Mesenteric fat pad (tissue), 1 donor: ENCODE data around the gene TTC7B. TPM values are rescaled to one million over a fixed set of nuclear protein-coding genes. Genes with fewer than 3 reads are reported as not detected.

Source experiments
- DNase-seq: peaks from one replicate; pipeline ENCODE4 v3.0.0-alpha.2; 2020; ENCODE audit warnings: low spot score
- total RNA-seq: library from RNA; stranded (reverse); fragmentation: NEBNext Ultra II Directional; extraction: Animal tissue kit (Norgen Biotek cat#: 25700); gene quantifications from one replicate; pipeline ENCODE4 v1.2.1, GENCODE V29; 2021
- donor health status: DM: yes; HTN: yes; CAD: no.

TTC7B gene
- total RNA-seq, 1 donor from 2014 or later = 92.3 TPM

DNA sequence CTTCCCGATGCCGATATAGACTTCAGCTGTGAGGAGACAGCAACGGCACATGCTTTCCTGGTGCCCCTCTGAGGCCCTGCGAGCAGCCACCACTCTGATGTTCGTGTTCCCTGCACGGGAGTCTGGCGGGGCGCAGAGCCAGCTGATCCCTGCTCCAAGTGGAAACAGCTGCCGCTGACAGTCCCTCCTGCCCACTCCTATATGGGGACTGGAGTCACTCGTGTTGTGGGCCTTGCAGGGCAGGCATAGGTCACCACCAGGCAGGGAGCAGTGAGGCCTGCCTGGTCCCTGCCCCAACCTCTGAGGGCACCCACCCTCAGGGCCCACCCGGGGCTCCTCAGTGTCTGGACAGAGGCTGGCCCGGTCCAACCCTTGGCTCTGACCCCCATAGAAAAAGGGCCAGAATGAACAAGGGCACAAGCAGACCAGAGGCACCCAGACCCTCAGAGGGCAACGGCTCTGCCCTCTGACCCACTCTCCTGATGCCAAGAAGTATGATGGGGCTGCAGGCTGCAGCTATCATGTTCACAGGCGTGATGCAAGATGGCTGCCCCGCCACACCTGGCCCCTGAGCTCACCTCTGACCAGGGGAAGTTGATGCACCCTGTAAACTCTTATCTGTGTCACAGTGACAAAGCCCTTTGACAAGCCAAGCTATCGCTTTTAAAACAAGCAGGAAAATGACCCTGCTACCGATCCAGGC lies 237.8 kb downstream of the TTC7B start:
- no peak for DNase-seq

DNA sequence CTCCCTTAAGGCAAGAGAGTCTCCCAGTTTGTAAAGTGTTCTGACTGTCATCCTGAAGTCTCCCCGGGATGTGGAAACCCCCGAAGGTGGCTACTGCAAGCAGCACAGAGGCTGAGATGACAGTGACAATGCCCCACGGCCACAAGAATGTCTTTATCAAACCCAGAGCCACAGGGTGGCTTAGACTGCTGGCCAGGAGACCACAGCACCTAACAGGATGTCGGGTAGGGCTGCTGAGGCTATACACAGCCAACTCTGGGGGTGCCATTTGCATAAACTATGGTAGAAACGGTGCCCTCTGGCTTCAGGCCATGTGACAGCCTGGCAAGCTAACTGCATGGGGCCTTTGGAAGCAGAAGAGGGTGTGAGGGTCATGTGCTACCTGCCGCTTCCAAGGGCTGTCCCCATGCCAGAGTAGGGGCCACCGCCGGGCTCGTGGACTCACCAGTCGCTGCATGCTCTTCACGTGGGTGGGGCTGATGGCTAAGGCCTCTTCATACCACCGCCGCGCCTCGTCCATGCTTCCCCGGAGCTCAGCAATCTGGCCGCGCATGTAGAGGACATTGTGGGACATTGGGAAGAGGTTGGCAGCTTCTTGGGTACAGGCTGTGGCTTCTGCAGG lies 238.5 kb downstream of the TTC7B start:
- no peak for DNase-seq

DNA sequence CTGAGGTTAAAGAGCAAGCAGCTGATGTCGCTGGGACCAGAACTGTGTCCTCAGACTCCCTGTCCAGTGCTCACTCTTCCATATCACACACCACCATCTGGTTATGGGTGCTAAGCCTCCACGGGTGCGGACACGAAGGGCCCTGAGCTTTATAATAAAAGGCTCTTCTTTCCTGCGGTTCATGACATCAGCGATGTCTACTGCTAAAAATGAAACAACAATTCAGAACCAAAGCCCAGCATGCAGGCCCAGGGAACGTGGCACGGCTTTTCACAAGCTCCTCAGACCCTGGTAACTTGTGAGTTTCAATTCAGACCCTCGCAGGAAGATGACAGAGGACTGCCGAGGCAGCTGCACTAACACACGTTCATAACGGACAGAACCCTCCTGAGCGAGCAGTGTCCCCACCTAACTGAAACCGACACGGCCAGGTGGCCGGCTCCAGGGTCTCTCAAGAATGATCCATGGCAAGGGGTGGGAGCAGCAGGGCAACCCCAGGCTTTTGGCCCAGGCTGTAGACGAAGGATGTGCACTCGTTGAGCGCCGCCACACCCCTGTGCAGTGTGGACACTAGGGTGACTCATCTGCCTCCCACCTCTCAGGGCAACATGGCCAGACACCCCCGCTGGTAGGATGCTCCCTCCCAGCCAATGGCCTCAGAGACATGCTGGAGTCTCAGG lies 239.1 kb downstream of the TTC7B start:
- no peak for DNase-seq

- DNase-seq = no peak
Measured at GRCh38 chr14:90576581-90576980, 239.6 kb downstream of the TTC7B start.

DNA sequence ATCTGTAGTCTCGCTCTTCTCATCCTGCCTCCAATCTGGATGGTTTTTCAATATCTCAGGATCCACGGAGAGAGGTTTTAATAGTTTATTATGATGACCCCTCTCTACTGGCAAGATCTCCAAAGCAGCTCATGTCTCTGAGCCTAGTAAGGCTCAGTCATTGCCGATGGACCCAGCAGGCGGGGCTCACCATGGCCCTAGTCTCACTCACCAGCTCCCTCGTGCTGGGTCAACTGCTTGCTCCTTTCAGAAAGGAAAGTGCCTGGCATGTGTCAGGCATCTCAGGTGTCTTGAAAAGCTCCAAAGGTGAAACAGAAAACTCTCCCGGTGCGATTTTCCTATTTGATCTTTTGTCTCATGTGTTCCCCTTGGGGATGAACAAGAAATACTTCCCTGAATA lies 240.4 kb downstream of the TTC7B start:
- DNase-seq = no peak

DNA sequence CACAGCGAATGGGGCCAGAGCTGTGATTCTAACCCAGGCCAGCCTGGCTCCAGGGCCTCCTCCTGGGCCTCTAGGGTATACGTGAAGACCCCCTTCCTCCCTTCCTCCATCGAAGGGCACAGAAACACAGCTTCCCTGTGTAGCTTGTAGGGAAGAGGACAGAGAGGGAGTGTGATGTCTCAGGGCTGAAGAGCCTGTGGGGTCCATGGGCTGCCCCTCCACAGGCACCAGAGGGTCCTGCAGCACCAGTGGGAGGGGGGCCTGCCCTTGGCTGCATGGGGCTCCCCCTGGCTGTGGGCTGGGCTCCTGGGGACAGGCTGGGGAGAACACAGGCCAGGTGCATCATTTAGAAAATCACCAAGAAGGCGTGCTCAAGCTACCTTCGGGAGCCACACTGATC lies 240.9 kb downstream of the TTC7B start:
- no peak for DNase-seq

DNA sequence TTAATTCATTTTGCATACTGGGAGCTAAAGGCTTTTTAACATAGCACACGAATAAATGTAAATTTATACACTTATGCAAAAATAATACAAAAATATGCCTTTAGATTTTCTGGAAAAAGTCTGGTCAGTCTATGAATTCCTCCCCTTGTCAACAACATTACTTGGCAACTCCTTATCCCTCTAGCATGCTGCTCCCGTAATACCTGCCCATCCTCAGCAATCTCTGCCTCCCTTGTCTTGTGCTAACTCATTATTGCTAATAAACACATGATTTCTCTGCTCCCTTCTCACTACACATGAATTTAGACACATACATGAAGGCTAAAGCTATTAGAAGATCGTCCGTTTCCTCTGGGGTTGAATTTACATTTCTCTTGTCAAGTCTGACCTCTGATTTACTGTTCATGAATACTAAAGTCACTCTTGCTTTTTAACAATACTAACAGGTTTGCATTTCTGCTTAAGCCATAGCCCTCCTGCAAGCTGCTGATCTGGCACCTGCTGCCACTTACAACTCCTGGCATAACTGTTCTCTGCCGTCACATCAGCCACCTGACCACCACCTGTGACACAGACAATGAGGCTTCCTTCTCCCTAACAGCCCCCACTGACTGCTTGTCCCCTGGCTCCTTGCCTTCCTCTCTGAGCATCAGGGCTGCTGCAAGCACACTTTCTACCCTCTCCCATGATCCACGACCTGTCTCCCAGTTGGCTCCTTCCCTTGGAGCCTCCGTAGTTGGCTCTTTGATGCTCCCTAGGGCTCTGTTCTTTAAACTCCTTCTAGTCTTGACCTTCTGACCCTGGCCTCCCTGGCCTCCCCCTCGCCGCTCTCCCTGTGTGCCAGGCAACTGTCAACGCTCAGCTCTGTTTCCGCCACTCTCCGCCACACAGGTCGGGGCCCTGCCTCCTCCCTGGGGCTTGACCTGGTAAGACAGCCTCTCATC lies 241.8 kb downstream of the TTC7B start:
- no peak for DNase-seq

DNA sequence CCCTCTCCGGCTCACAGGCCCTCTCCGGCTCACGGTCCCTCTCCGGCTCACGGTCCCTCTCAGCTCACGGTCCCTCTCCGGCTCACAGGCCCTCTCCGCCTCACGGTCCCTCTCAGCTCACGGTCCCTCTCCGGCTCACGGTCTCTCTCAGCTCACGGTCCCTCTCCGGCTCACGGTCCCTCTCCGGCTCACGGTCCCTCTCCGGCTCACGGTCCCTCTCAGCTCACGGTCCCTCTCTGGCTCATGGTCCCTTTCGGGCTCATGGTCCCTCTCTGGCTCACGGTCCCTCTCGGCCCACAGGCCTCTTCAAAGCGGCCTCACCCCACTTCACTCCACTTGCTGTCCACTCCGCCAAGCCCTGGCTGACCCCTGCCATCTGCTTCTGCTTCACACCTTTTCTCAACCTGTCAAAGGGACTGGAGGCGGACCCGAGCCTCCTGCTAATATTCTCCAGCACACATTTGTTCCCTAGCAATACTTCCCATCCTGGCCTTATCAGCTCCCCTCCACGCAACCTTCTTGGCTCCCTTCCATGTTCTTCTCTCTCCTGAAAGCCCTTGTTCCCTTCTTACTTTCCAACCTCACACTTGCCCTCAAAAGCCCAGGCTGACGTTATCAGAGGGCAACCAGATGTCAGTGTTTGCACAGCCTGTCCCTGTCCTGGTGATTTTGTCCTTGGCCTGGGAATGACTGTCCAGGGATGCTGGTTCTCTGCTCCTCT lies 242.7 kb downstream of the TTC7B start:
- no peak for DNase-seq

GRCh38 chr14:90572441-90573150 lies 243.6 kb downstream of the TTC7B start:
- DNase-seq = no peak

DNA sequence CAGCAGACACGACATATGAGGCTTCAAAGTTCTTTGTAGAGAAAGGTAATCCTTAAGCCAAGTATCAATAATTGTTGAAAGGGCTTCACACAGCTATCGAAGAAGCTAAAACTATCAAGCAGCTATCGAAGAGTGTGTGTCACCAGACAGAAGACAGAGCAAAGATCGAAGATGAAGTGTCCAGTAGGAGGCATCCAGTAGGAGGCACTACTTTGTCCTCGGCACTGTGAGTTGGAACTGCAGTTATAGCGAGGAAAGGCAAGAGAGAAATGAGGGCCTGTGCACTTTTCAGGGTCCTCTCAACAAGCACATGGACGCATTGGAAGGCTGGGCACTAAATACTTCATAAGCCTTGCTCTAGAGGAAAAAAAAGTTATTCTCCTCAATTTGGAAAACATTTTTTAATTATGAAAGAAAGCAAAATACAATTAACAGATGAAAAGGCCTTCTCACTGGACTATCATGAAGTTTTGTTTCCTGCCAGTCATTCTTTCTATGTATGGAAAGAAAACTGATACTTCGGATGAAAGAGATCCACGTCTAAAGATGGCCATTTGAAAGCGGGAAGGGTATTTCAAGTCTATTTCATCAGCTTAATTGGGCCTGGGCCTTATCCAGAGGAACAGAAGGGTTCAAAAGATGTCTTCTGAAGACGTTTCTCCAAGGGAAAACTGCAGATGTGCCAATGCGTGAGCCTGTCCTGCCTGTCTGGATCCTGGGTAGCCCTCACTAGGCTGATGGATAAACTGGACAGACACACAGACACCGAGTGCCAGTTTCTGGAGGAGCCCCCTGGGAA lies 244.9 kb downstream of the TTC7B start:
- no peak for DNase-seq

DNA sequence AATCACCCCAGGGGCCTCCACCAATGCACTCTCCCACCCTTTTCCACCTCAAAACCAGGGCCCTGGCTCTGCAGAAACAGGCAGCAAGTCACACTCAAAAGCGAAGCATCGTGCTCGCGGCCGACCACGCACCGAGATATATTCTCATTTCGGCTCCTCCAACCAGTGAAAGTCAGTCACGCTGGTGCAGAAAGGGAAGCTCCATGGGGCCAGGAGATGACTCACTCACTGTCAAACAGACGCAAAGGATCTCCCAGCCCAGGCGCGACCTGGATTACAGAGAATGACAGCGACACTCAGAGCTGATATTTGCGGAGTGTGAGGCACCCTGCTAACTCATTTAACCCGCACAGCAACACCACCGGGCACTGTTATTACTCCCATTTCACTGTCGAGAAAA lies 245.8 kb downstream of the TTC7B start:
- no peak for DNase-seq

DNA sequence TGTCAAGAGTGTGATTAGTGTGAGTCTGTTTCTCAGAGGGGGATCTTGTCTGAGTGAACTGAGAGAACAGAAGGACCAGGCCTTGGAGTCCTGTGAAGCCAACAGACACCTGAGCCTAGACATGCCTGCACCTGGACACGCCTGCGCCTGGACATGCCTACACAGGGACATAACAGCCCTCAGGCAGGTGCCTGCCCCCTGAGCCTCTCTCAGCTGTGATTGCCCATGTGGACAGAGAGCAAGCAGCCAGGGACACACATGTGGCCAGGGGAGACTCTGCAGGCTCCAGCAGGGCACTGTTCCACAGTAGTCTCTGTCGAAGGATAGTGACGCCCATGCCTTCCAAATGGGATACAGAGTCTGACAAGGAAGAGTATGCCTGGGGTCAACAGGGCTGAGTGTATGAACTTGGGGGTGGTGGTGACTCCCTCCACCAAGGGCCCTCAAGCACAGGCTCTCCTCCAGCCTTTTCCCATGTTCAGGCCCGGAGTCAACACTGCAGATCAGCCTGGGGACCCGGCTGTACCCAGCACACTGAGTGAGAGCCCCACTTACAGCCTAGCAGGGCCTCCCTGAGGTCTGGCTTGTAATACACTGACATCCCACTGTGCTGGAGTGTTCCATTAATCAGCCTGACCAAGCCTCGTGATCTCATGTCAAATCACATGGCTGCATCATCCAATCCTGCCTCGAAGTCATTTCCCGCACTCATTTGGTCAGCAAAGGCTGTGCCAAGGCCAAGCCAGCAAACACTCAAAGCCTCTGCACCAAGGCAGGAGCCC lies 246.4 kb downstream of the TTC7B start:
- DNase-seq = no peak

- DNase-seq = no peak
Measured at GRCh38 chr14:90569201-90569600, 247.0 kb downstream of the TTC7B start.

DNA sequence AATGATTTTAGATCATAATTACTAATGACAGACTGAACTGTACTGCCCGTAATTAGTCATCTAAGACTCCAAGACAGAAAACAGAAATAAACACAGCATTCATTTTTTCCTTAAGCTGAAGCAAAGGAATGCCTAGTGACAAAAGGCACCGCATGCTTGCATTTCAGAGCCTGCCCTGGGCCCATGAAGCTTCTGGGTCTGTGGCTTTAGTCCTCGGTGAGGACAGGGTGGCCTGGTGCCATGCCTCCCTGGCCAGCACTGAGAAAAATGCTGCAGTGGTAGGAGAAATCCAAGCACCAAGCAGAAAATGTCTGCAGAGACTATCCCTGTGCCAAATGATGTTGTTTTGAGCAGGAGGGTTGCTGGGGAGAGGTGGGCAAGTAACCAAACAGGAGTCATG lies 247.8 kb downstream of the TTC7B start:
- DNase-seq = no peak

GRCh38 chr14:90567991-90568390 lies 248.2 kb downstream of the TTC7B start:
- DNase-seq = no peak

- DNase-seq = no peak
Measured at GRCh38 chr14:90567191-90567590, 249.0 kb downstream of the TTC7B start.

- no peak for DNase-seq
Measured at GRCh38 chr14:90566481-90566880, 249.7 kb downstream of the TTC7B start.

DNA sequence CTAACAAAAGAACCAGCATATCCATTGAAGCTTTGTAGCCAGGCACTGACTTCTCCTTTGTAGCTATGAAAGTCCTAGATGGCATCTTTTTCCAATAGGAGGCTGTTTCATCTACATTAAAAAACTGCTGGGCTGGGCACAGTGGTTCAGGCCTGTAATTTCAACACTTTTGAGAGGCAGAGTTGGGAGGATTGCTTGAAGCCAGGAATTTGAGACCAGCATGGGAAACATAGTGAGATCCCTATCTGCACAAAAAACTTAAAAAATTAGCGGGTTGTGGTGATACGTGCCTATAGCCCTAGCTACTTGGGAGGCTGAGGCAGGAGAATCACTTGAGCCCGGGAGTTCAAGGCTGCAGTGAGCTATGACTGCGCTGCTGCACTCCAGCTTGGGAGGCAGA lies 251.7 kb downstream of the TTC7B start:
- no peak for DNase-seq

GRCh38 chr14:90562652-90563051 lies 253.6 kb downstream of the TTC7B start:
- no peak for DNase-seq
